ENCODE results near the gene YPEL5. TPM values are rescaled to one million over a fixed set of nuclear protein-coding genes. Genes with fewer than 3 reads are reported as not detected.
"Not testable (repeated sequence)": the region's sequence is repeated elsewhere in the genome, so short reads cannot be mapped to it uniquely, and the experiment has no call there.

YPEL5 gene
- total RNA-seq, 1 donor from 2014 or later: 66.4 TPM

DNA sequence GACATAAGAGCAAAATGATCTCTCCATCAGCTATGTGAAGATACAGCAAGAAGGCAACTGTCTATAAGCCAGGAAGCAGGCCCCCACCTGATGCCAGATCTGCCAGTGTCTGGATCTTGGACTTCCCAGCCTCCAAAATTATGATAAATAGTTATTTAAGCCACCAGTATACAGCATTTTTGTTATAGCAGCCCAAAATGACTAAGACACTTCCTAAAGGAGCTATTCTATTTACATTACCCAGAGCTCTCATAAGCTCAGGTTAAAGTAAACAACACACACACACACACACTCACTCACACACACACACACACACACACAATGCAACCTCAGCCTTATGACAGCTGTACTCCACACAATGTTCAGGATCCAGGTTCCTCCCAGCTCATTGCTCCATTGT, 5.7 kb upstream of the YPEL5 start:
- H3K36me3 Mint-ChIP-seq: no peaks in the 10 kb centered on the region
- peaks cover 10% of the 10 kb centered on the region for H3K27me3 Mint-ChIP-seq (ENCODE audit: insufficient read depth, low read depth)
- H3K4me3 Mint-ChIP-seq: no peak overlapping the region
- Histone ChIP-seq H3F3A (ENCODE audit: low read depth) (peaks cover 4% of the 10 kb centered on the region), H3K4me1 (peaks cover 11% of the 10 kb centered on the region), H4K20me1 (ENCODE audit: low read depth) (no peaks in the 10 kb centered on the region), H3K9me3 (ENCODE audit: low read depth) (no peaks in the 10 kb centered on the region), H2AFZ (replicated peaks) (no peak overlapping the region), H3K27me3 (peaks cover 17% of the 10 kb centered on the region), H3K4me2 (no peak overlapping the region), H3K9ac (no peak overlapping the region), H3K4me3 (no peak overlapping the region), H3K27ac (no peak overlapping the region), H3K36me3 (no peaks in the 10 kb centered on the region), H3K79me2 (ENCODE audit: low read depth) (no peaks in the 10 kb centered on the region)
- no peak for DNase-seq (ENCODE audit: low spot score)
- H3K9me3 Mint-ChIP-seq: no peaks in the 10 kb centered on the region
- peaks cover 6% of the 10 kb centered on the region for H3K4me1 Mint-ChIP-seq
- H3K27ac Mint-ChIP-seq: no peak overlapping the region
- TF ChIP-seq, protein P1, sequence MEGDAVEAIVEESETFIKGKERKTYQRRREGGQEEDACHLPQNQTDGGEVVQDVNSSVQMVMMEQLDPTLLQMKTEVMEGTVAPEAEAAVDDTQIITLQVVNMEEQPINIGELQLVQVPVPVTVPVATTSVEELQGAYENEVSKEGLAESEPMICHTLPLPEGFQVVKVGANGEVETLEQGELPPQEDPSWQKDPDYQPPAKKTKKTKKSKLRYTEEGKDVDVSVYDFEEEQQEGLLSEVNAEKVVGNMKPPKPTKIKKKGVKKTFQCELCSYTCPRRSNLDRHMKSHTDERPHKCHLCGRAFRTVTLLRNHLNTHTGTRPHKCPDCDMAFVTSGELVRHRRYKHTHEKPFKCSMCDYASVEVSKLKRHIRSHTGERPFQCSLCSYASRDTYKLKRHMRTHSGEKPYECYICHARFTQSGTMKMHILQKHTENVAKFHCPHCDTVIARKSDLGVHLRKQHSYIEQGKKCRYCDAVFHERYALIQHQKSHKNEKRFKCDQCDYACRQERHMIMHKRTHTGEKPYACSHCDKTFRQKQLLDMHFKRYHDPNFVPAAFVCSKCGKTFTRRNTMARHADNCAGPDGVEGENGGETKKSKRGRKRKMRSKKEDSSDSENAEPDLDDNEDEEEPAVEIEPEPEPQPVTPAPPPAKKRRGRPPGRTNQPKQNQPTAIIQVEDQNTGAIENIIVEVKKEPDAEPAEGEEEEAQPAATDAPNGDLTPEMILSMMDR (IDR thresholded peaks at IDR 0.05): no peak
- TF ChIP-seq EZH2 (IDR thresholded peaks at IDR 0.05) (no peak), EZH2phosphoT487 (IDR thresholded peaks at IDR 0.05) (no peak)

DNA sequence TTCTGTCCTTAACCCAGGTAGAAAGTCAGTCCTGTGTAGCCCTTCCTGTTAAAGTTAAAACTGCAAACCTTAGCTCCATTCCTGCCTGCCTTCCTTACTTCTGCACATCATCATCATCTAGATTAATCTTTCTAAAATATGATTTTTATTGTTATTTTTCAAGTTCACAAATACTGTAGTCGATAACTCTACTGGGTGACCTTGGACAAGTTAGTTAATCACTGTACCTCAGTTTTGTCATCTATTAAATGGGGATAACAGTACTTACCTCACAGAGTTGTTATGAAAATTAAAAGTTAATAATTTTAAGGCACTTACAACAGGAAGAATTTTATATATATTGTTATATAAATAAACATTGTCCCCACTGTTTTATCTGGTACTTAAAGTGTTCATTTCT, 2.5 kb upstream of the YPEL5 start:
- H3K36me3 ChIP-seq: no peaks in the 10 kb centered on the region
- Mint-ChIP-seq H3K9me3 (no peaks in the 10 kb centered on the region), H3K4me3 (no peak overlapping the region), H3K27me3 (ENCODE audit: insufficient read depth, low read depth) (peaks cover 6% of the 10 kb centered on the region), H3K4me1 (peaks cover 19% of the 10 kb centered on the region), H3K27ac (no peak overlapping the region), H3K36me3 (peaks cover 5% of the 10 kb centered on the region)
- H2AFZ ChIP-seq (replicated peaks): no peak overlapping the region
- peaks cover 17% of the 10 kb centered on the region for H3K27me3 ChIP-seq
- DNase-seq (ENCODE audit: low spot score): no peak
- no peaks in the 10 kb centered on the region for H3K9me3 ChIP-seq (ENCODE audit: low read depth)
- H3K4me1 ChIP-seq: peaks cover 24% of the 10 kb centered on the region
- H3F3A ChIP-seq (ENCODE audit: low read depth): peaks cover 21% of the 10 kb centered on the region
- H3K4me3 ChIP-seq: no peak overlapping the region
- no peak overlapping the region for H3K27ac ChIP-seq
- no peak for TF ChIP-seq EZH2phosphoT487 (IDR thresholded peaks at IDR 0.05)
- TF ChIP-seq, protein P1 (IDR thresholded peaks at IDR 0.05): no peak
- no peak for TF ChIP-seq EZH2 (IDR thresholded peaks at IDR 0.05)
- H4K20me1 ChIP-seq (ENCODE audit: low read depth): peaks cover 12% of the 10 kb centered on the region
- H3K79me2 ChIP-seq (ENCODE audit: low read depth): no peaks in the 10 kb centered on the region
- no peak overlapping the region for H3K9ac ChIP-seq
- H3K4me2 ChIP-seq: no peak overlapping the region

DNA sequence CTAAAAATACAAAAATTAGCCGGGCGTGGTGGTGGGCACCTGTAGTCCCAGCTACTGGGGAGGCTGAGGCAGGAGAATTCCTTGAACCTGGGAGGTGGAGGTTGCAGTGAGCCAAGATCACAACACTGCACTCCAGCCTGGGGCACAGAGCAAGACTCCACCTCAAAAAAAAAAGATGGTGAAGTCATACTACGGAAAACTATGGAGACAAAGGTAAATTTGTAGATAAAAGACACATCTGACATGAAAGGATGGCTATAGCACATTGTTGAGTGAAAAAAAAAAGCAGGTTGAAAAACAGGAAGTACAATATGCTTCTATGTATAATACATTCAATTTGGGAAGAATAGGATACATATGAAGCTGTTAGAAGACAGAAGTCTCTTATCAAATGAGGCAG, 1.9 kb upstream of the YPEL5 start:
- Histone ChIP-seq H3K4me1 (peaks cover 31% of the 10 kb centered on the region), H3F3A (ENCODE audit: low read depth) (peaks cover 24% of the 10 kb centered on the region), H4K20me1 (ENCODE audit: low read depth) (peaks cover 12% of the 10 kb centered on the region), H3K27me3 (peaks cover 17% of the 10 kb centered on the region)
- H3K27ac Mint-ChIP-seq; H2AFZ ChIP-seq (replicated peaks); H3K9ac ChIP-seq; H3K36me3 Mint-ChIP-seq; H3K4me3 Mint-ChIP-seq; H3K9me3 ChIP-seq (ENCODE audit: low read depth); H3K4me2 ChIP-seq; H3K4me3 ChIP-seq; H3K27ac ChIP-seq; H3K9me3 Mint-ChIP-seq; H3K27me3 Mint-ChIP-seq (ENCODE audit: insufficient read depth, low read depth); DNase-seq (ENCODE audit: low spot score); H3K79me2 ChIP-seq (ENCODE audit: low read depth); H3K36me3 ChIP-seq: not testable (repeated sequence)
- H3K4me1 Mint-ChIP-seq: peaks cover 24% of the 10 kb centered on the region

DNA sequence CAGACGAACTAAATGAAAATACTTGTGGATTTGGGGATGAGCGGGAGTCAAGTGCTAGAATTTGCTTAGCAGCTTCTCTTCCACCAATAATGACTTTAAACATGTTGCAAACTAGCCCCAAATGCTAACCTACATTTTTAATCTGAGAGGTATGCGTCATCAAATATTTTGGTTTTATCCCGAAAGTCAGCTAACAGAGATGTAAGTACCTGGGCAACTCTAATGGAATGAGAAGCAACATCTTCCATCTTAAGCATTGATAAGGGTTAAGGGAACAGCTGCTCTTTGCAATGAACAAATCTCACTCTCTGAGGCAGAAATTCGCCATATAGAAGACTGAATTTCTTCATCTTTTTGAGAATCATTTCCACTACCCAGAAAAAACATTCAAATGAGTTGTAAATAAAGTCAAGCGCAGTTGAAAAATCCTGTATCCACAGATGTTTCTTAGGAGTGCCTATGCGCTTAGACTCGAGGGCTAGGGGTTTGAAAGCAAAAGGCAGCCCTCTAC, 926 bp upstream of the YPEL5 start:
- peak overlapping the region; percentile 69 for H3K4me2 ChIP-seq
- no peak for DNase-seq (ENCODE audit: low spot score)

More for the DNA sequence above, 926 bp upstream of the YPEL5 start:
- Histone ChIP-seq H3K79me2 (ENCODE audit: low read depth) (peaks cover 3% of the 10 kb centered on the region), H3K4me3 (peak overlapping the region; percentile 36), H3K36me3 (no peaks in the 10 kb centered on the region), H3F3A (ENCODE audit: low read depth) (peaks cover 26% of the 10 kb centered on the region), H3K27me3 (peaks cover 17% of the 10 kb centered on the region), H3K27ac (no peak overlapping the region), H3K4me1 (peaks cover 40% of the 10 kb centered on the region), H3K9ac (no peak overlapping the region), H3K9me3 (ENCODE audit: low read depth) (no peaks in the 10 kb centered on the region), H4K20me1 (ENCODE audit: low read depth) (peaks cover 12% of the 10 kb centered on the region), H2AFZ (replicated peaks) (no peak overlapping the region)
- peaks cover 5% of the 10 kb centered on the region for H3K36me3 Mint-ChIP-seq
- peak overlapping the region; percentile 87 for H3K4me3 Mint-ChIP-seq
- H3K9me3 Mint-ChIP-seq: no peaks in the 10 kb centered on the region
- peaks cover 6% of the 10 kb centered on the region for H3K27me3 Mint-ChIP-seq (ENCODE audit: insufficient read depth, low read depth)
- H3K4me1 Mint-ChIP-seq: peaks cover 24% of the 10 kb centered on the region
- TF ChIP-seq EZH2phosphoT487 (IDR thresholded peaks at IDR 0.05): no peak
- peak; percentile 40 for TF ChIP-seq EZH2 (IDR thresholded peaks at IDR 0.05)
- no peak overlapping the region for H3K27ac Mint-ChIP-seq

All from neural progenitor cell (in vitro differentiated cells).